PC-3 (cell line): ENCODE data around the gene NPRL2. TPM values are rescaled to one million over a fixed set of nuclear protein-coding genes. Genes with fewer than 3 reads are reported as not detected.
A peak's percentile ranks its signal among the peaks of the same experiment; 100 is the strongest.

Experiments used
- ATAC-seq: fragments of 200-7000 bp; cut with Tn5 transposase; 2 replicates; pipeline ENCODE4 v1.9.1; 2020; ENCODE audit warnings: mild to moderate bottlenecking, moderate library complexity
- BruUV-seq: library from RNA; stranded (reverse); fragments of 400-500 nt; replicated peaks from 2 replicates; lab custom pipeline; 2021; lab: Mats Ljungman, UMichigan
- CTCF ChIA-PET: fragments of 300-600 bp; sonication (Branson Sonifier 250); formaldehyde crosslinking; loops from one replicate; lab custom pipeline; 2022; ENCODE audit warnings: antibody characterized with exemption; lab: Charles Lee
- POLR2A ChIA-PET: fragments of 300-600 bp; sonication (Branson Sonifier 250); formaldehyde crosslinking; loops from one replicate; lab custom pipeline; 2022; ENCODE audit warnings: antibody characterized with exemption; ENCODE audit not compliant: unreplicated experiment; lab: Charles Lee
- DNase-seq: peaks from one replicate; pipeline ENCODE4 v3.0.0-alpha.2; 2015
- H2AFZ ChIP-seq: fragments of 300-600 bp; sonication (generic); 2 replicates; pipeline ENCODE4 v1.6.0; 2016; ENCODE audit warnings: antibody characterized with exemption, low read length
- H3F3A ChIP-seq: fragments of 300-600 bp; sonication (generic); one replicate; pipeline ENCODE4 v1.6.0; 2017; ENCODE audit warnings: antibody characterized with exemption, low read length, control low read depth, mild to moderate bottlenecking; ENCODE audit not compliant: unreplicated experiment
- H3K27ac ChIP-seq: fragments of 300-600 bp; sonication (generic); 2 replicates; pipeline ENCODE4 v1.5.1; 2016; ENCODE audit warnings: mild to moderate bottlenecking, low read length
- H3K27me3 ChIP-seq: fragments of 300-600 bp; sonication (generic); 2 replicates; pipeline ENCODE4 v1.6.1; 2016; ENCODE audit warnings: low read length, mixed read lengths
- H3K36me3 ChIP-seq: fragments of 300-600 bp; sonication (generic); 2 replicates; pipeline ENCODE4 v1.6.1; 2016; ENCODE audit warnings: low read depth, mixed run types, low read length, mixed read lengths
- H3K4me1 ChIP-seq: fragments of 300-600 bp; sonication (generic); 2 replicates; pipeline ENCODE4 v1.5.1; 2016; ENCODE audit warnings: low read length; ENCODE audit not compliant: insufficient read depth
- H3K4me2 ChIP-seq: fragments of 300-600 bp; sonication (generic); 2 replicates; pipeline ENCODE4 v1.6.0; 2016; ENCODE audit warnings: low read length
- H3K4me3 ChIP-seq: fragments of 300-600 bp; sonication (generic); 2 replicates; pipeline ENCODE4 v1.5.1; 2016; ENCODE audit warnings: mild to moderate bottlenecking, low read length, mixed read lengths
- H3K79me2 ChIP-seq: fragments of 300-600 bp; sonication (generic); 2 replicates; pipeline ENCODE4 v1.6.1; 2017; ENCODE audit warnings: low read length, mixed read lengths
- H3K9ac ChIP-seq: fragments of 300-600 bp; sonication (generic); 2 replicates; pipeline ENCODE4 v1.6.0; 2016; ENCODE audit warnings: mild to moderate bottlenecking, low read length
- H3K9me2 ChIP-seq: fragments of 300-600 bp; sonication (generic); replicated peaks from 2 replicates; pipeline ENCODE4 v1.6.1; 2016; ENCODE audit warnings: mixed run types, low read length, mixed read lengths
- H3K9me3 ChIP-seq: fragments of 300-600 bp; sonication (generic); 2 replicates; pipeline ENCODE4 v1.6.1; 2016; ENCODE audit warnings: low read length, mixed read lengths
- H4K20me1 ChIP-seq: fragments of 300-600 bp; sonication (generic); 2 replicates; pipeline ENCODE4 v1.6.1; 2016; ENCODE audit warnings: low read length, mixed read lengths
- CTCF ChIP-seq: fragments of 300-600 bp; sonication (generic); conservative IDR thresholded peaks from 2 replicates; pipeline ENCODE4 v1.5.1; 2017; ENCODE audit warnings: antibody characterized with exemption, low read depth, mild to moderate bottlenecking, low read length
- EZH2 ChIP-seq: fragments of 300-600 bp; sonication (generic); IDR thresholded peaks from one replicate; pipeline ENCODE4 v1.6.1; 2017; ENCODE audit warnings: antibody characterized with exemption, mild to moderate bottlenecking, low read length; ENCODE audit not compliant: unreplicated experiment
- EZH2phosphoT487 ChIP-seq: fragments of 300-600 bp; sonication (generic); IDR thresholded peaks from 2 replicates; pipeline ENCODE4 v1.6.1; 2018; ENCODE audit warnings: mild to moderate bottlenecking, antibody characterized with exemption, low read length, borderline replicate concordance
- intact Hi-C: fragments of 100-400 bp; cut with micrococcal nuclease; formaldehyde crosslinking; loops from 2 replicates; pipeline ENCODE4 v1.9.0; 2023
- total RNA-seq: library from RNA; depleted of rRNA; stranded (reverse); fragments of >200 nt; gene quantifications from 2 replicates; pipeline ENCODE4 v1.2.3, GENCODE V29; 2014

Gene NPRL2
- total RNA-seq, 1 experiment from 2014 or later: 56.9 TPM

DNA sequence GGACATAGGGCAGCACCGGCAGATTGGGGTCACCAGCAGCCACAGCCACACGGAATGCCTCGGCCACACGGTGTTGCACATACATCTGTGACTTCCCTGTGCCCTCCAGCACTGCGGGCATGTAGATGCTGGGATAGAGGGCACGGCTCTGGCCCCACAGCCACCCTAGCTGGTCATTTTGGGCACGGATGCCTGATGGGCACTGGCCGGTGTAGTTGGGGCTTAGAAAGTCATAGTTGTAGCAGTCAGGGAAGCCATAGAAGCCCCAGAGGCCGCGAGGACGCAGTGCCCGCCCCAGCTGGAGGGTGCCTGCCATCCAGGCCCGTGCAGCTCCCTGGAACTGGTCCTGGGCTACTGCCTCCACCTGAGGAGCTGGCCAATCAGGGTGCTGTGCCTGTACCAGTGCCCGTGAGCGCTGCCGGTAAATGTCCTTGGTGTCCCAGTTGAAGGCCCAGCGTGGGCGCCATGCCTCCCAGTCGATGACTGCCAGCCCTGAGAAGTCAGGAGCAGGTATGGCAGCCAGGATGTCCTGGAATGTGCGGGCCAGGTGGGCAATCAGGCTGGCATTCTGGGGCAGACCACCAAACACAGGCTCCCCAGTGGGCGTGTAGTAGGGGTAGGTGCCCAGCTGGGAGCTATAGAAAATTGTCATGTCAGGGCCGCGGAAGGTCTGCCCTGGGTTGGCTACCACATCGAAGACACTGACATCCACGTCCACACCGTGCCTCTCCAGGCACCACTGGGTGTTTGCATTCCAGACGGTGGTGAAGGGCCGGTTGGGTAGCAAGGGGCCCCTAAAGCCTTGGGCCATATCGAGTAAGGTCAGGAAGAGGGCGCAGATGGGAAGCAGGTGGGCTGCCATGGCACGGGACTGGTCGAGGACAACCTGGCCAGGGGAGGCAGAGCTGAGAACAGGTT is 48.2 kb downstream of the NPRL2 start:
- TF ChIP-seq EZH2phosphoT487: no peak
- no peak for TF ChIP-seq EZH2
- TF ChIP-seq CTCF: no peak
- Histone ChIP-seq H3F3A (no peaks in the 10 kb centered on the region), H3K4me3 (no peak overlapping the region), H4K20me1 (no peaks in the 10 kb centered on the region), H3K4me1 (peaks cover 20% of the 10 kb centered on the region), H3K9ac (no peak overlapping the region), H3K27me3 (no peaks in the 10 kb centered on the region), H3K36me3 (no peaks in the 10 kb centered on the region), H3K9me3 (0 out of 2 replicates have a peak, but pooled peaks cover 5% of the 10 kb centered on the region), H3K9me2 (no peaks in the 10 kb centered on the region), H3K4me2 (no peak overlapping the region), H2AFZ (no peak overlapping the region), H3K79me2 (peaks cover 14% of the 10 kb centered on the region), H3K27ac (no peak overlapping the region)
- DNase-seq (no peak), ATAC-seq (no peak)
- no TSS peak for BruUV-seq
- ChIA-PET POLR2A (no interaction called here), CTCF (interaction anchor here (0.6 to 1.0 kb wide), 2 partner anchors 22 to 170 kb away, joined by 4 to 22 read pairs; no protein-coding TSS in a partner anchor)
- intact Hi-C loops: no loop called here

DNA sequence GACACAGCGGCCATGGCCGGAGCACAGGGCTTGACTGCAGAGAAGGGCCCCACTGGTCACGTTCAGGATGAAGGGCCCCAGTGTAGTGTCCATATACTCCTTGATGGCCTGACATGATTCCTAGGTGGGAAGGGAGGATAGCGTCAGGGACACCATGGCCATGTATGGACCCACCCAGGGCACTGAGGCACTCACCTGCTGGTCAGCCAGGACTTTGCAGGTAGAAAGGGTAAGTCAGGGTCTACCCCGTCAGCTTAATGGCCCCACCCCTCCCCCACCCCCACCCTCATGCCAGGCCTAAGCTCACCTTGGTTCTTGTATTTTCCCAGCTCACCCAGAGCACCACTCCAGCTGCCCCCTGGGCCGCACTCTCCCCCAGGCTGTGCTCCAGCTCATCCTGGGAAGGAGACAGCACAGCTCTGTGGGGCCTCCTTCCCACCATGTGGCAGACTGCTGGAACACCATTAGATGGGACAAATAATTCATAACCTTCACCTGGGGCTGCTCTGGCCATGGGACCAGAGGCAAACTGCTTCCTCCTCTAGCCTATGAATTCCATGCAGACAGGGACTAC is 49.8 kb downstream of the NPRL2 start:
- H3K4me3 ChIP-seq: no peak overlapping the region
- intact Hi-C loops: no loop called here
- no peak overlapping the region for H2AFZ ChIP-seq
- H3K9ac ChIP-seq: peak overlapping the region; percentile 81
- H3K9me3 ChIP-seq: 0 out of 2 replicates have a peak, but pooled peaks cover under 1% of the 10 kb centered on the region
- no peak for ATAC-seq
- H3K79me2 ChIP-seq: peaks cover 14% of the 10 kb centered on the region
- H4K20me1 ChIP-seq: no peaks in the 10 kb centered on the region
- H3F3A ChIP-seq: no peaks in the 10 kb centered on the region
- H3K9me2 ChIP-seq: no peaks in the 10 kb centered on the region
- peak overlapping the region; percentile 90 for H3K27ac ChIP-seq
- no TSS peak for BruUV-seq
- CTCF ChIA-PET: no interaction called here
- POLR2A ChIA-PET: interaction anchor here (0.6 kb wide), 1 partner anchor 1861 kb away, joined by 4 read pairs; the partner anchor contains the start of genes CCDC51 and TMA7
- peak overlapping the region; percentile 71 for H3K4me2 ChIP-seq
- TF ChIP-seq CTCF (no peak), EZH2phosphoT487 (no peak), EZH2 (no peak)
- peaks cover 20% of the 10 kb centered on the region for H3K4me1 ChIP-seq
- no peak for DNase-seq
- no peaks in the 10 kb centered on the region for H3K36me3 ChIP-seq
- no peaks in the 10 kb centered on the region for H3K27me3 ChIP-seq
